ENCODE data around the gene PPP1R15B. TPM values are rescaled to one million over a fixed set of nuclear protein-coding genes. Genes with fewer than 3 reads are reported as not detected.

PPP1R15B gene
- total RNA-seq, 1 experiment from 2014 or later: 45.9 TPM

DNA sequence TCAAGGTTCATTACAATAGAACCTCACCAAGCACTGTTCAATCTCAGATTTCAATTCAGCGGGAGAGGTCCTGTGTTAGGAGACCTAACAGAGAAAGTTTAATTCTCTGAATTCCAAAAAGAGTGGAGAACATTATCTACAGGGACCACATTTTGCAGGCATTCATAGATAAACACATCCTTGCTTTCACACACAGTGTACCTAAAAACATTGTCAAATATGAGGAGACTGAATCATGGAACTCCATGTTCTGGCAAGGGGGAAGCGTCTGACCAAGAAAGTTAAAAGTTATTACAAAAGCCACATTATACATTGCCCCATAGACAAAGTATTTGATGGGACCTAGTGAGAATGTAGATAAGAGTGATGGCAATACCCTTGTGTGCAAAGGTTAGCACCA lies 21.1 kb upstream of the PPP1R15B start:
- H2BK15ac ChIP-seq (ENCODE audit: low read depth, low read length): no peak overlapping the region

More for the DNA sequence above, 21.1 kb upstream of the PPP1R15B start:
- Mint-ChIP-seq H3K27me3 (ENCODE audit: low read depth) (no peaks in the 10 kb centered on the region), H3K4me1 (peaks cover 0 to 3% of the 10 kb centered on the region in 2 experiments; a peak in 2 of 4 replicates), H3K4me3 (no peak overlapping the region), H3K36me3 (ENCODE audit: insufficient read depth in 1 of 3, low read depth in 3 of 3) (peaks cover 7 to 21% (median 18%) of the 10 kb centered on the region in 3 experiments; a peak in 6 of 7 replicates), H3K9me3 (no peaks in the 10 kb centered on the region), H3K27ac (no peak overlapping the region)
- Histone ChIP-seq H3K9ac (ENCODE audit: extremely low read depth, insufficient read length, low read length) (no peak overlapping the region), H4K91ac (ENCODE audit: insufficient read length, low read depth, low read length) (no peak overlapping the region), H3K79me2 (ENCODE audit: insufficient read depth, low read length) (no peaks in the 10 kb centered on the region), H3K18ac (ENCODE audit: insufficient read length, low read depth, low read length) (no peak overlapping the region), H2BK20ac (ENCODE audit: low read depth, low read length, poor library complexity, severe bottlenecking) (no peak overlapping the region), H3K27ac (ENCODE audit: insufficient read length, low read depth, low read length) (no peak overlapping the region), H3K4me1 (ENCODE audit: insufficient read depth, low read length) (no peaks in the 10 kb centered on the region), H2BK120ac (ENCODE audit: low read depth, low read length, poor library complexity, severe bottlenecking) (no peak overlapping the region), H3K56ac (ENCODE audit: insufficient read length, low read depth, low read length) (no peak overlapping the region), H4K8ac (replicated peaks; ENCODE audit: insufficient read length, low read depth, low read length) (no peak overlapping the region), H2AK5ac (ENCODE audit: insufficient read length, low read length) (no peak overlapping the region), H3K27me3 (ENCODE audit: insufficient read depth, low read length) (no peaks in the 10 kb centered on the region), H4K20me1 (ENCODE audit: control insufficient read depth, insufficient read depth, insufficient read length) (no peaks in the 10 kb centered on the region), H2AFZ (ENCODE audit: low read length) (no peak overlapping the region), H3K23me2 (ENCODE audit: insufficient read length, low read depth, low read length, poor library complexity, severe bottlenecking) (no peaks in the 10 kb centered on the region), H3K9me3 (ENCODE audit: control insufficient read depth, low read depth, low read length) (no peaks in the 10 kb centered on the region), H3K23ac (ENCODE audit: insufficient read length, low read depth, low read length) (no peak overlapping the region), H4K5ac (ENCODE audit: insufficient read length, low read depth, low read length) (no peak overlapping the region), H3T11ph (ENCODE audit: low read length) (no peak overlapping the region), H3K79me1 (ENCODE audit: insufficient read depth, low read depth, low read length, poor library complexity, severe bottlenecking) (no peaks in the 10 kb centered on the region), H3K4me2 (ENCODE audit: insufficient read depth, insufficient read length, low read length) (no peak overlapping the region), H2BK12ac (ENCODE audit: insufficient read length, low read depth, low read length) (no peak overlapping the region), H2BK5ac (ENCODE audit: insufficient read length, low read length) (no peak overlapping the region), H3K4ac (ENCODE audit: low read depth, low read length) (no peak overlapping the region), H3K14ac (ENCODE audit: insufficient read depth, low read length) (no peak overlapping the region)
- no peak for DNase-seq
- WGBS (ENCODE audit: extremely low coverage, insufficient read length, low lambda C conversion rate): no CpG with 5 or more reads among the region's 2 CpGs
- TF ChIP-seq, protein P1, sequence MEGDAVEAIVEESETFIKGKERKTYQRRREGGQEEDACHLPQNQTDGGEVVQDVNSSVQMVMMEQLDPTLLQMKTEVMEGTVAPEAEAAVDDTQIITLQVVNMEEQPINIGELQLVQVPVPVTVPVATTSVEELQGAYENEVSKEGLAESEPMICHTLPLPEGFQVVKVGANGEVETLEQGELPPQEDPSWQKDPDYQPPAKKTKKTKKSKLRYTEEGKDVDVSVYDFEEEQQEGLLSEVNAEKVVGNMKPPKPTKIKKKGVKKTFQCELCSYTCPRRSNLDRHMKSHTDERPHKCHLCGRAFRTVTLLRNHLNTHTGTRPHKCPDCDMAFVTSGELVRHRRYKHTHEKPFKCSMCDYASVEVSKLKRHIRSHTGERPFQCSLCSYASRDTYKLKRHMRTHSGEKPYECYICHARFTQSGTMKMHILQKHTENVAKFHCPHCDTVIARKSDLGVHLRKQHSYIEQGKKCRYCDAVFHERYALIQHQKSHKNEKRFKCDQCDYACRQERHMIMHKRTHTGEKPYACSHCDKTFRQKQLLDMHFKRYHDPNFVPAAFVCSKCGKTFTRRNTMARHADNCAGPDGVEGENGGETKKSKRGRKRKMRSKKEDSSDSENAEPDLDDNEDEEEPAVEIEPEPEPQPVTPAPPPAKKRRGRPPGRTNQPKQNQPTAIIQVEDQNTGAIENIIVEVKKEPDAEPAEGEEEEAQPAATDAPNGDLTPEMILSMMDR (conservative IDR thresholded peaks at IDR 0.05): no peak
